Measurements from ENCODE around the gene VMP1. TPM values are rescaled to one million over a fixed set of nuclear protein-coding genes. Genes with fewer than 3 reads are reported as not detected.

Gene VMP1
- total and polyA plus RNA-seq, 2 of the 13 experiments (the other 11 are each of a cell fraction or from before 2014, with no cell fraction given): 186 to 271 TPM

DNA sequence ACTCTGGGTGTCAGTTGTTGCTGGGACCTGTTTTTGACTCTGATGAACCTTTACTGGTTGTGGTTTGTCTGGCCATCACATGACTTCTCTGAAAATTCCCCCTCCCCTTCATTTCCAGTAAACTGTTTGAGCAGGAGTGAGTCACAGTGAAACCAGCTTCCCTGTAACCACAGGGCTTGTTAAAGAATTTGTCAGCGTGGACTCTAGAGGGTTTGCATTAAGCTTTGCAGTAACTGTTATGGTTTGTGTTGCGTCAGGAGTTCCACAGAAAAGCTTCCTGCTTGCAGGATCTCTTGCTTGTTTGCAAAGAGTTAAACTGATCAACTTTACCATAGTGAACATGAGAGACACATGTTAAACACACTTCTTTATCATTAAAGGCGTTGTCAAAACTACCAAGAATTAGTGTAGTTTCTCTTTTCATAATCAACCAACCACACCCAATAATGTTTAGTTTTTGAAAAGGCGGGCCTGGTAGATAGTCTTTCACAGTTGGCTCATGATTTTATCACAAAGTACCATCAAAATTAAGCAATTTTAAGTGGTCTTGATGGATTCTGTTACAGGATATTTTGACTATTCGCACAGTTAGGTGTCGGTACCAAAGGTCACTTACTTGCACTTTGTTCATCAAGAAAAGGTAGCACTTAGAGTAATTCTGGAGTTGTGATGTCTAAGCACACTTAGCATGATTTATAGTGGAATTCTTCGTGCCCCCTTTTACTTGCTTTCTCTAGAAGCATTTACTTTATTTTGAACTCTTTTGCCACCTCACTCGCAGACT lies 79.3 kb downstream of the VMP1 start (continued):
- TF ChIP-seq MEIS2 (CRISPR knock-in tag; IDR thresholded peaks at IDR 0.05) (peak; percentile 90; the same call in 1 of the 2 replicates), MEIS1 (CRISPR knock-in tag; IDR thresholded peaks at IDR 0.05; ENCODE audit: borderline replicate concordance) (no peak), ZNF775 (CRISPR knock-in tag; IDR thresholded peaks at IDR 0.05; ENCODE audit: borderline replicate concordance) (no peak), ZNF558 (CRISPR knock-in tag; IDR thresholded peaks at IDR 0.05; ENCODE audit: borderline replicate concordance) (no peak), ZNF225 (CRISPR knock-in tag; IDR thresholded peaks at IDR 0.05) (no peak; the same call in 1 of the 2 replicates), HNF4A (CRISPR knock-in tag; IDR thresholded peaks at IDR 0.05) (peak; percentile 76), ZNF678 (CRISPR knock-in tag; IDR thresholded peaks at IDR 0.05) (peak; percentile 88), PCBP1 (IDR thresholded peaks at IDR 0.05; ENCODE audit: borderline replicate concordance, low read depth, low read length) (no peak), ZNF253 (CRISPR knock-in tag; IDR thresholded peaks at IDR 0.05; ENCODE audit: borderline replicate concordance) (0 out of 2 replicates have a peak, but pooled peaks have one; percentile 51), NFIC (IDR thresholded peaks at IDR 0.05; ENCODE audit: low read length) (peak; percentile 93)
- TF ChIP-seq, protein P1, sequence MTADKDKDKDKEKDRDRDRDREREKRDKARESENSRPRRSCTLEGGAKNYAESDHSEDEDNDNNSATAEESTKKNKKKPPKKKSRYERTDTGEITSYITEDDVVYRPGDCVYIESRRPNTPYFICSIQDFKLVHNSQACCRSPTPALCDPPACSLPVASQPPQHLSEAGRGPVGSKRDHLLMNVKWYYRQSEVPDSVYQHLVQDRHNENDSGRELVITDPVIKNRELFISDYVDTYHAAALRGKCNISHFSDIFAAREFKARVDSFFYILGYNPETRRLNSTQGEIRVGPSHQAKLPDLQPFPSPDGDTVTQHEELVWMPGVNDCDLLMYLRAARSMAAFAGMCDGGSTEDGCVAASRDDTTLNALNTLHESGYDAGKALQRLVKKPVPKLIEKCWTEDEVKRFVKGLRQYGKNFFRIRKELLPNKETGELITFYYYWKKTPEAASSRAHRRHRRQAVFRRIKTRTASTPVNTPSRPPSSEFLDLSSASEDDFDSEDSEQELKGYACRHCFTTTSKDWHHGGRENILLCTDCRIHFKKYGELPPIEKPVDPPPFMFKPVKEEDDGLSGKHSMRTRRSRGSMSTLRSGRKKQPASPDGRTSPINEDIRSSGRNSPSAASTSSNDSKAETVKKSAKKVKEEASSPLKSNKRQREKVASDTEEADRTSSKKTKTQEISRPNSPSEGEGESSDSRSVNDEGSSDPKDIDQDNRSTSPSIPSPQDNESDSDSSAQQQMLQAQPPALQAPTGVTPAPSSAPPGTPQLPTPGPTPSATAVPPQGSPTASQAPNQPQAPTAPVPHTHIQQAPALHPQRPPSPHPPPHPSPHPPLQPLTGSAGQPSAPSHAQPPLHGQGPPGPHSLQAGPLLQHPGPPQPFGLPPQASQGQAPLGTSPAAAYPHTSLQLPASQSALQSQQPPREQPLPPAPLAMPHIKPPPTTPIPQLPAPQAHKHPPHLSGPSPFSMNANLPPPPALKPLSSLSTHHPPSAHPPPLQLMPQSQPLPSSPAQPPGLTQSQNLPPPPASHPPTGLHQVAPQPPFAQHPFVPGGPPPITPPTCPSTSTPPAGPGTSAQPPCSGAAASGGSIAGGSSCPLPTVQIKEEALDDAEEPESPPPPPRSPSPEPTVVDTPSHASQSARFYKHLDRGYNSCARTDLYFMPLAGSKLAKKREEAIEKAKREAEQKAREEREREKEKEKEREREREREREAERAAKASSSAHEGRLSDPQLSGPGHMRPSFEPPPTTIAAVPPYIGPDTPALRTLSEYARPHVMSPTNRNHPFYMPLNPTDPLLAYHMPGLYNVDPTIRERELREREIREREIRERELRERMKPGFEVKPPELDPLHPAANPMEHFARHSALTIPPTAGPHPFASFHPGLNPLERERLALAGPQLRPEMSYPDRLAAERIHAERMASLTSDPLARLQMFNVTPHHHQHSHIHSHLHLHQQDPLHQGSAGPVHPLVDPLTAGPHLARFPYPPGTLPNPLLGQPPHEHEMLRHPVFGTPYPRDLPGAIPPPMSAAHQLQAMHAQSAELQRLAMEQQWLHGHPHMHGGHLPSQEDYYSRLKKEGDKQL (CRISPR knock-in tag; IDR thresholded peaks at IDR 0.05; ENCODE audit: low read depth): peak; percentile 90
- TF ChIP-seq, protein P2, sequence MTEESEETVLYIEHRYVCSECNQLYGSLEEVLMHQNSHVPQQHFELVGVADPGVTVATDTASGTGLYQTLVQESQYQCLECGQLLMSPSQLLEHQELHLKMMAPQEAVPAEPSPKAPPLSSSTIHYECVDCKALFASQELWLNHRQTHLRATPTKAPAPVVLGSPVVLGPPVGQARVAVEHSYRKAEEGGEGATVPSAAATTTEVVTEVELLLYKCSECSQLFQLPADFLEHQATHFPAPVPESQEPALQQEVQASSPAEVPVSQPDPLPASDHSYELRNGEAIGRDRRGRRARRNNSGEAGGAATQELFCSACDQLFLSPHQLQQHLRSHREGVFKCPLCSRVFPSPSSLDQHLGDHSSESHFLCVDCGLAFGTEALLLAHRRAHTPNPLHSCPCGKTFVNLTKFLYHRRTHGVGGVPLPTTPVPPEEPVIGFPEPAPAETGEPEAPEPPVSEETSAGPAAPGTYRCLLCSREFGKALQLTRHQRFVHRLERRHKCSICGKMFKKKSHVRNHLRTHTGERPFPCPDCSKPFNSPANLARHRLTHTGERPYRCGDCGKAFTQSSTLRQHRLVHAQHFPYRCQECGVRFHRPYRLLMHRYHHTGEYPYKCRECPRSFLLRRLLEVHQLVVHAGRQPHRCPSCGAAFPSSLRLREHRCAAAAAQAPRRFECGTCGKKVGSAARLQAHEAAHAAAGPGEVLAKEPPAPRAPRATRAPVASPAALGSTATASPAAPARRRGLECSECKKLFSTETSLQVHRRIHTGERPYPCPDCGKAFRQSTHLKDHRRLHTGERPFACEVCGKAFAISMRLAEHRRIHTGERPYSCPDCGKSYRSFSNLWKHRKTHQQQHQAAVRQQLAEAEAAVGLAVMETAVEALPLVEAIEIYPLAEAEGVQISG (CRISPR knock-in tag; IDR thresholded peaks at IDR 0.05): peak; percentile 84
- TF ChIP-seq, protein P3, sequence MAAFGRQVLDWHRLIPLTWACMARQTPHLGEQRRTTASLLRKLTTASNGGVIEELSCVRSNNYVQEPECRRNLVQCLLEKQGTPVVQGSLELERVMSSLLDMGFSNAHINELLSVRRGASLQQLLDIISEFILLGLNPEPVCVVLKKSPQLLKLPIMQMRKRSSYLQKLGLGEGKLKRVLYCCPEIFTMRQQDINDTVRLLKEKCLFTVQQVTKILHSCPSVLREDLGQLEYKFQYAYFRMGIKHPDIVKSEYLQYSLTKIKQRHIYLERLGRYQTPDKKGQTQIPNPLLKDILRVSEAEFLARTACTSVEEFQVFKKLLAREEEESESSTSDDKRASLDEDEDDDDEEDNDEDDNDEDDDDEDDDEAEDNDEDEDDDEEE (CRISPR knock-in tag; IDR thresholded peaks at IDR 0.05): no peak
- TF ChIP-seq, protein P4, sequence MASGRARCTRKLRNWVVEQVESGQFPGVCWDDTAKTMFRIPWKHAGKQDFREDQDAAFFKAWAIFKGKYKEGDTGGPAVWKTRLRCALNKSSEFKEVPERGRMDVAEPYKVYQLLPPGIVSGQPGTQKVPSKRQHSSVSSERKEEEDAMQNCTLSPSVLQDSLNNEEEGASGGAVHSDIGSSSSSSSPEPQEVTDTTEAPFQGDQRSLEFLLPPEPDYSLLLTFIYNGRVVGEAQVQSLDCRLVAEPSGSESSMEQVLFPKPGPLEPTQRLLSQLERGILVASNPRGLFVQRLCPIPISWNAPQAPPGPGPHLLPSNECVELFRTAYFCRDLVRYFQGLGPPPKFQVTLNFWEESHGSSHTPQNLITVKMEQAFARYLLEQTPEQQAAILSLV (CRISPR knock-in tag; IDR thresholded peaks at IDR 0.05; ENCODE audit: borderline replicate concordance): no peak; the same call in 1 of the 2 replicates
- TF ChIP-seq, protein P5, sequence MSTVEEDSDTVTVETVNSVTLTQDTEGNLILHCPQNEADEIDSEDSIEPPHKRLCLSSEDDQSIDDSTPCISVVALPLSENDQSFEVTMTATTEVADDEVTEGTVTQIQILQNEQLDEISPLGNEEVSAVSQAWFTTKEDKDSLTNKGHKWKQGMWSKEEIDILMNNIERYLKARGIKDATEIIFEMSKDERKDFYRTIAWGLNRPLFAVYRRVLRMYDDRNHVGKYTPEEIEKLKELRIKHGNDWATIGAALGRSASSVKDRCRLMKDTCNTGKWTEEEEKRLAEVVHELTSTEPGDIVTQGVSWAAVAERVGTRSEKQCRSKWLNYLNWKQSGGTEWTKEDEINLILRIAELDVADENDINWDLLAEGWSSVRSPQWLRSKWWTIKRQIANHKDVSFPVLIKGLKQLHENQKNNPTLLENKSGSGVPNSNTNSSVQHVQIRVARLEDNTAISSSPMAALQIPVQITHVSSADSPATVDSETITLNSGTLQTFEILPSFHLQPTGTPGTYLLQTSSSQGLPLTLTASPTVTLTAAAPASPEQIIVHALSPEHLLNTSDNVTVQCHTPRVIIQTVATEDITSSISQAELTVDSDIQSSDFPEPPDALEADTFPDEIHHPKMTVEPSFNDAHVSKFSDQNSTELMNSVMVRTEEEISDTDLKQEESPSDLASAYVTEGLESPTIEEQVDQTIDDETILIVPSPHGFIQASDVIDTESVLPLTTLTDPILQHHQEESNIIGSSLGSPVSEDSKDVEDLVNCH (CRISPR knock-in tag; IDR thresholded peaks at IDR 0.05): peak; percentile 4; the same call in 1 of the 2 replicates
